ENCODE measurements around the gene MCTP1.

The MCTP1 gene

GRCh38 chr5:95175106-95175505 is 109.8 kb downstream of the MCTP1 start:
- no peak for DNase-seq (ENCODE audit: low read depth in 1 of 2, low spot score in 1 of 2)
- H3K27me3 ChIP-seq (ENCODE audit: insufficient read depth, poor library complexity, severe bottlenecking), result no peaks in the 10 kb centered on the region
- no peak overlapping the region for H3K4me3 ChIP-seq (replicated peaks; ENCODE audit: insufficient read depth, low read length)
- no peak overlapping the region for H3K27ac ChIP-seq (replicated peaks)
- TF ChIP-seq SPI1 (IDR thresholded peaks at IDR 0.05; ENCODE audit: borderline replicate concordance, low read depth), result no peak
- TF ChIP-seq GABPA (IDR thresholded peaks at IDR 0.05; ENCODE audit: low read depth), result no peak
- TF ChIP-seq CTCF (IDR thresholded peaks at IDR 0.05; ENCODE audit: insufficient read depth, low read length), result no peak
- no peak for TF ChIP-seq REST (IDR thresholded peaks at IDR 0.05; ENCODE audit: insufficient replicate concordance, low read depth)
- no peak for TF ChIP-seq POLR2AphosphoS5 (IDR thresholded peaks at IDR 0.05; ENCODE audit: low read depth)

GRCh38 chr5:95172659-95173058 is 112.2 kb downstream of the MCTP1 start:
- DNase-seq (ENCODE audit: low read depth in 1 of 2, low spot score in 1 of 2), result no peak
- Histone ChIP-seq H3K27ac (replicated peaks) (no peak overlapping the region), H3K4me3 (replicated peaks; ENCODE audit: insufficient read depth, low read length) (no peak overlapping the region), H3K27me3 (ENCODE audit: insufficient read depth, poor library complexity, severe bottlenecking) (no peaks in the 10 kb centered on the region)
- TF ChIP-seq GABPA (IDR thresholded peaks at IDR 0.05; ENCODE audit: low read depth), result no peak

- H3K27me3 ChIP-seq (ENCODE audit: insufficient read depth, poor library complexity, severe bottlenecking), result no peaks in the 10 kb centered on the region
- H3K4me3 ChIP-seq (replicated peaks; ENCODE audit: insufficient read depth, low read length), result no peak overlapping the region
- no peak for DNase-seq (ENCODE audit: low read depth in 1 of 2, low spot score in 1 of 2)
- no peak for TF ChIP-seq SPI1 (IDR thresholded peaks at IDR 0.05; ENCODE audit: borderline replicate concordance, low read depth)
- no peak for TF ChIP-seq GABPA (IDR thresholded peaks at IDR 0.05; ENCODE audit: low read depth)
- no peak for TF ChIP-seq POLR2AphosphoS5 (IDR thresholded peaks at IDR 0.05; ENCODE audit: low read depth)
- no peak for TF ChIP-seq REST (IDR thresholded peaks at IDR 0.05; ENCODE audit: insufficient replicate concordance, low read depth)
- no peak for TF ChIP-seq CTCF (IDR thresholded peaks at IDR 0.05; ENCODE audit: insufficient read depth, low read length)
- H3K27ac ChIP-seq (replicated peaks), result no peak overlapping the region
Measured at GRCh38 chr5:95164861-95165260, 120.0 kb downstream of the MCTP1 start.

- H3K4me3 ChIP-seq (replicated peaks; ENCODE audit: insufficient read depth, low read length), result no peak overlapping the region
- TF ChIP-seq GABPA (IDR thresholded peaks at IDR 0.05; ENCODE audit: low read depth) (no peak), SPI1 (IDR thresholded peaks at IDR 0.05; ENCODE audit: borderline replicate concordance, low read depth) (no peak), POLR2AphosphoS5 (IDR thresholded peaks at IDR 0.05; ENCODE audit: low read depth) (no peak), REST (IDR thresholded peaks at IDR 0.05; ENCODE audit: insufficient replicate concordance, low read depth) (no peak), CTCF (IDR thresholded peaks at IDR 0.05; ENCODE audit: insufficient read depth, low read length) (no peak)
- H3K27me3 ChIP-seq (ENCODE audit: insufficient read depth, poor library complexity, severe bottlenecking), result no peaks in the 10 kb centered on the region
- DNase-seq (ENCODE audit: low read depth in 1 of 2, low spot score in 1 of 2), result no peak
- peak overlapping the region; percentile 60 for H3K27ac ChIP-seq (replicated peaks)
Measured at GRCh38 chr5:95163079-95163478, 121.8 kb downstream of the MCTP1 start.
